HG02763 (cell line): Measurements from ENCODE around the gene CST6.
"Not testable (repeated sequence)": the region's sequence is repeated elsewhere in the genome, so short reads cannot be mapped to it uniquely, and the experiment has no call there.

Experiments used
- ATAC-seq: cut with Tn5 transposase; IDR thresholded peaks from one replicate; pipeline ENCODE4 v1.9.1; 2021; ENCODE audit warnings: mild to moderate bottlenecking, moderate library complexity; ENCODE audit not compliant: unreplicated experiment

Gene CST6

GRCh38 chr11:65982824-65983588, 28.8 kb upstream of the CST6 start:
- ATAC-seq, result no peak

- no peak for ATAC-seq
These were observed 28.2 kb upstream of the CST6 start for GRCh38 chr11:65983589-65983987.

GRCh38 chr11:65987336-65987735, 24.5 kb upstream of the CST6 start:
- ATAC-seq, result no peak

GRCh38 chr11:65988791-65989592, 22.8 kb upstream of the CST6 start:
- ATAC-seq, result peak; percentile 88

- ATAC-seq, result no peak
These were observed 19.8 kb upstream of the CST6 start for GRCh38 chr11:65992056-65992455.

GRCh38 chr11:65997286-65997685, 14.5 kb upstream of the CST6 start:
- no peak for ATAC-seq

- peak; percentile 76 for ATAC-seq
These were observed 9.7 kb upstream of the CST6 start, which contains the start of the genes BANF1 and EIF1AD for GRCh38 chr11:66001942-66002647. Gene BANF1, plus strand, starts transcription at chr11:66002503. Its CDS starts 748 bp downstream, at chr11:66003251. Gene EIF1AD, minus strand, starts transcription at chr11:66002157. Its CDS starts 1,768 bp downstream, at chr11:66000389.

GRCh38 chr11:66002648-66003225, 9.1 kb upstream of the CST6 start:
- peak; percentile 48 for ATAC-seq

GRCh38 chr11:66003291-66003690, 8.5 kb upstream of the CST6 start:
- no peak for ATAC-seq

GRCh38 chr11:66004186-66004585, 7.6 kb upstream of the CST6 start:
- no peak for ATAC-seq

- no peak for ATAC-seq
These were observed 5.5 kb upstream of the CST6 start for GRCh38 chr11:66006134-66006890.

- ATAC-seq, result no peak
These were observed 5.0 kb upstream of the CST6 start for GRCh38 chr11:66006891-66007176.

- ATAC-seq, result no peak
These were observed 4.6 kb upstream of the CST6 start for GRCh38 chr11:66007201-66007634.

GRCh38 chr11:66008095-66008467, 3.7 kb upstream of the CST6 start:
- ATAC-seq, result no peak

GRCh38 chr11:66008468-66009101, 3.2 kb upstream of the CST6 start:
- no peak for ATAC-seq

GRCh38 chr11:66010036-66010435, 1.8 kb upstream of the CST6 start:
- not testable (repeated sequence) for ATAC-seq

GRCh38 chr11:66011239-66011784, 496 bp upstream of the CST6 start:
- ATAC-seq, result no peak

- ATAC-seq, result no peak
These were observed 650 bp downstream of the CST6 start for GRCh38 chr11:66012371-66012945.
